Activated CD4-positive, CD25-positive, alpha-beta regulatory T cell (primary cell): ENCODE data around the gene ACSM2B.
"Not testable (repeated sequence)": the region's sequence is repeated elsewhere in the genome, so short reads cannot be mapped to it uniquely, and the experiment has no call there.

Experiments
- DNase-seq, 4 experiments: peaks; one replicate each; lab custom pipeline; 2025; lab: John Stamatoyannopoulos, UW

Gene ACSM2B

GRCh38 chr16:20576145-20576544, at the start of gene ACSM2B:
ACSM2B (minus strand) TSS chr16:20576367; CDS start chr16:20564845, 11,522 bp downstream.
- DNase-seq = not testable (repeated sequence)

GRCh38 chr16:20624882-20625807, 49.0 kb upstream of the ACSM2B start:
- no peak for DNase-seq

GRCh38 chr16:20624205-20624604, 48.0 kb upstream of the ACSM2B start:
- DNase-seq = no peak

GRCh38 chr16:20622498-20622870, 46.3 kb upstream of the ACSM2B start:
- no peak for DNase-seq

GRCh38 chr16:20621406-20621805, 45.2 kb upstream of the ACSM2B start:
- no peak for DNase-seq

- no peak for DNase-seq
Measured at GRCh38 chr16:20620770-20621169, 44.6 kb upstream of the ACSM2B start.

GRCh38 chr16:20620003-20620402, 43.8 kb upstream of the ACSM2B start:
- no peak for DNase-seq

- no peak for DNase-seq
Measured at GRCh38 chr16:20617271-20617670, 41.1 kb upstream of the ACSM2B start.

GRCh38 chr16:20614186-20615141, 38.3 kb upstream of the ACSM2B start:
- no peak for DNase-seq

GRCh38 chr16:20613481-20614185, 37.5 kb upstream of the ACSM2B start:
- no peak for DNase-seq

GRCh38 chr16:20612551-20613480, 36.6 kb upstream of the ACSM2B start:
- no peak for DNase-seq

- DNase-seq = no peak
Measured at GRCh38 chr16:20611975-20612481, 35.9 kb upstream of the ACSM2B start.

GRCh38 chr16:20611350-20611902, 35.3 kb upstream of the ACSM2B start:
- DNase-seq = no peak

- DNase-seq = no peak
Measured at GRCh38 chr16:20610892-20611349, 34.8 kb upstream of the ACSM2B start.

GRCh38 chr16:20610211-20610891, 34.2 kb upstream of the ACSM2B start:
- DNase-seq = no peak

- DNase-seq = not testable (repeated sequence)
Measured at GRCh38 chr16:20602205-20602604, 26.0 kb upstream of the ACSM2B start.

- DNase-seq = not testable (repeated sequence)
Measured at GRCh38 chr16:20599475-20599874, 23.3 kb upstream of the ACSM2B start.

GRCh38 chr16:20598832-20599469, 22.8 kb upstream of the ACSM2B start:
- no peak for DNase-seq

GRCh38 chr16:20595694-20596093, 19.5 kb upstream of the ACSM2B start:
- not testable (repeated sequence) for DNase-seq
